Ovary (tissue), 3 donors: ENCODE data around the gene SORL1-AS1.

Experiments used
- CTCF ChIP-seq, 3 donors: fragments of 450-650 bp in 2 of 3; fragments of 200-600 bp in 1 of 3; IDR thresholded peaks; one replicate each; pipeline versions ENCODE4 v1.5.1 to v1.8.0; 2016 to 2022; ENCODE audit warnings: antibody characterized with exemption in 3 of 3, mild to moderate bottlenecking in 1 of 3
- EP300 ChIP-seq: sonication (generic); formaldehyde crosslinking; IDR thresholded peaks from one replicate; pipeline ENCODE4 v1.6.1; 2017; ENCODE audit warnings: antibody characterized with exemption
- POLR2A ChIP-seq: fragments of 450-650 bp; IDR thresholded peaks from one replicate; pipeline ENCODE4 v1.6.1; 2017; ENCODE audit warnings: antibody characterized with exemption, mild to moderate bottlenecking, moderate library complexity
- donor health status: DM: no; HTN: no; CAD: no.

GRCh38 chr11:121478895-121479697, 26.3 kb upstream of the SORL1-AS1 start:
- TF ChIP-seq POLR2A (no peak), CTCF (IDR thresholded peaks at IDR 0.05) (no peak), EP300 (no peak)
